CD4-positive, alpha-beta T cell treated with Interleukin-17A for 4 hours (primary cell): ENCODE results near the gene CALHM3.

ENCODE experiments used
- DNase-seq: peaks from one replicate; pipeline ENCODE4 v3.0.0-alpha.2; 2020; ENCODE audit warnings: mixed read lengths

CALHM3 gene

DNA sequence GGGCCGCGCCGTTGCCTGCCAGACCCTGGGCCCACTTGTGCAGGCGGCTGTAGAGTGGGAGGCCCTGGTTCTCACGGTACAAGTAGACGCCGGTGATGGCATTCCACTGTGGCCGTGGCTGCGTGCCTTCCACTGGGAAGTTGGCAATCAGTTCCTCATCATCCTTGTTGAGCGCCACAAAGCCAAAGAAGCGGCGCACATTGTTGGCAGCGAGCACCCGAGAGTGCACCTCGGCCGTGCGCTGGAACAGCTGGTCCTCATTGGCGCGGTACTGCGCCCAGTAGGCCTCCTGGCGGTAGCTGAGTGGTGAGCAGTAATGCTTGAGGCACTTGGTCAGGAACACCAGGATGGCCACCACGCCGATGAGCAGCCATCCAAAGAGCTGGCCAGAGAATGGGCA, 31.9 kb downstream of the CALHM3 start:
- no peak for DNase-seq

DNA sequence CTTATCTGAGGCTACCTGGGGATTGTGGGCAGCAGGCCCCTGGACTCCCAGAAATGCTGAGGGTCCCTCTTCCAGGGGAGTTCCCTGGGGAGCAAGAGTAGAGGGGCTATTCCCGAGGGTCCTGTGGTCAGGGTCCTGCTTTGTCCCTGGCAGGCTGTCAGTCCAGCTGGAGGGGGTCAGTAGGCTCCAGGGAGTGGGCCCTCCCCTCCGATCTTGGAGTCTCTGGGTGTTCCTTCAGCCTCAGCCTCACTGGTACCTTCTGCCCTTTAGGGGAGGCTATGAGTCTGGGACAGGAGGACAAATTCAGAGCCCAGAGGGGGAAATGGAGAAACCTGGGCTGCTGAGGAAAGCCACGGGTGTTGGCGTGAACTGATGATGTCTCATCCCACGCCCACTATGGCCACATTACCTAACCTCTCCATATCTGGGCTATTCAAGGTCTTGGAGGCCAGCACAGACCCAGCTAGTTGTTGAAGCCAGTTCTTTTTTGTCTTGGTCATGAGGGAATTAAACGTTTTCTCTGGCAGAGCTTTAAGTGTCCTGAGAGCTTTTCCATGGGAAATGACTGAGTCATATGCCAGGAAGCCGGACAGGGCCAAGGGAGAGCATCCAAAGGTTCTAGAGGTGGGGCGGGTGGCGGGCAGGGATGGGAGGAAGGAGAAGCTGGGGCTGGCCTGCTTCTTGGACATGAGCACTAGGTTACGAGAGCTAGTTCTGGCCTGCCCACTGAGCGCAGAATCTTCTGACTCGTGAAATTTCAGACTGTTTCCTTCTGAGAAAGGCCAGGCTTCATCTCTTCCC, 33.1 kb downstream of the CALHM3 start:
- DNase-seq = no peak

- no peak for DNase-seq
Measured at GRCh38 chr10:103445366-103445765, 33.7 kb downstream of the CALHM3 start.

- no peak for DNase-seq
Measured at GRCh38 chr10:103444478-103444877, 34.6 kb downstream of the CALHM3 start.

DNA sequence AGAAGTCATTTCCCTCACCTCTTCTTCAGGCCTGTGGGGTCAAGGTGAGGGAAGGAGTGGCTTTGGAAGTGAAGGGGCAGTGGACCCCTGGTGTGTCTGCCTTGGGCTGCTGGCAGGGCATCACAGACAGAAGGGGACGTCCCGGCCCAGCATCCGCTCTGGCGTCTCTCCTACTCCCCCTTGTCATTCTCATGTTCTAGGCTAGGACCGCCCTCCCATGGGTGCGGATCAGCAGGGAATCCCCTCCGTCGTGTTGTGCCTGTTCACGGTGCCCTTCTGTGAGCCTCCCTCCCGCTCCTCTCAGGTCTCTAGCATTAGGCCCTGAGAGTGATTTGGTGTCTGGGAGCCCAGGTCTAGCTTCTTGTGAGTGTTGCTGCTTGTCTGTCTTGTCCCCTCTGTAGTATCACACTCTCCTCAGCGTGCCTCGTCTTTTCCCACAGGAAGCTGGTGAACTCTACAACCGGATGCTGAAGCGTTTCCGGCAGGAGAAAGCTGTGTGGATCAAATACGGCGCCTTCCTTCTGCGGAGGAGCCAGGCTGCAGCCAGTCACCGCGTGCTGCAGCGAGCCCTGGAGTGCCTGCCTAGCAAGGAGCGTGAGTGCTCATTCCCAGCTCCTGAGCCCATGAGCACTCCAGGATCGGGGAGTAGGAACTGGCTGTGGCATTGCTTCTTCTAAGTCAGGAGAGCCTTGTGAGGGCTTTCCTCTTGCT, 35.4 kb downstream of the CALHM3 start:
- DNase-seq = no peak

DNA sequence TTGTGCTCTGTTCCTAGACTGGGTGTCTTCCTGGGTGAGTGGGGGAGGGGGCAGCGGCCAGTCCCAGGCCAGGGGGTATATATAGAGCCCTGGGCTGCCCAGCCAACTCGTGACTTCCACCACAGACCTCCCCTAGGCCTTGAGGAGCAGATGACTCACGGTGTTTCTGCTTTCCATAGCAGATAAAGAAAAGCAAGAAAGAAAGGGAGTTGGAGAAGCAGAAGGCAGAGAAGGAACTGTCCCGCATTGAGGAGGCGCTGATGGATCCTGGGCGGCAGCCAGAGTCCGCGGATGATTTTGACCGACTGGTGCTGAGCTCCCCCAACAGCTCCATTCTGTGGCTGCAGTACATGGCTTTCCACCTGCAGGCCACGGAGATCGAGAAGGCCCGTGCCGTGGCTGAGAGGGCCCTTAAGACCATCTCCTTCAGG, 37.0 kb downstream of the CALHM3 start:
- DNase-seq = no peak

DNA sequence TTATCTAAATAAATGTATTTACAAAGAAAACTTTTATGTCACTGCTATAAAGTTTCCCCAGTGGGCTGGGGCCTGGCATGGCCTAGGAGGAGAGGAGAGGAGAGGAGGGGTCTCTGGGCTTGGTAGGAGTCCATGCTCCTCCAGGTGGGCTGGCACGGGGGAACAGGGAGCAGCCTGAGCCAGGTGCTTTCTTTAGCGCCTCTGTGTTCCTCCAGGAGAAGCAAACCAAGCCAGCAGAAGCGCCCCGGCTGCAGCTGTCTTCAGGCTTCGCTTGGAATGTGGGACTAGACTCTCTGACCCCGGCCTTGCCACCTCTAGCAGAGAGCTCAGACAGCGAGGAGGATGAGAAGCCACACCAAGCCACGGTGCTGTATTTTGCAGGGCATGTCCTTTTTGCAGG, 37.4 kb downstream of the CALHM3 start:
- no peak for DNase-seq

DNA sequence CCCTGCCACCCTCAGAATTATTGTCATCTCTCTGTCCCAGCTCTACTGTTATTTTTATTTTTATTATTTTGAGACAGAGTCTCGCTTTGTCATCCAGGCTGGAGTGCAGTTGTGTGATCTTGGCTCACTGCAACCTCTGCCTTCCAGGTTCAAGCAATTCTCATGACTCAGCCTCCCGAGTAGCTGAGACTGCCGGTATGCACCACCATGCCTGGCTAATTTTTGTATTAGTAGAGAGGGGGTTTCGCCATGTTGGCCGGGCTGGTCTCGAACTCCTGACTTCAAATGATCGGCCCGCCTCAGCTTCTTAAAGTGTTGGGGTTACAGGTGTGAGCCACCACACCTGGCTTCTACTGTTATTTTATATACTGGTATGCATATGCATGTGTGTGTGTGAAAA, 37.8 kb downstream of the CALHM3 start:
- no peak for DNase-seq

GRCh38 chr10:103440416-103440815, 38.6 kb downstream of the CALHM3 start:
- no peak for DNase-seq

- DNase-seq = no peak
Measured at GRCh38 chr10:103439776-103440175, 39.3 kb downstream of the CALHM3 start.

- no peak for DNase-seq
Measured at GRCh38 chr10:103433858-103434257, 45.2 kb downstream of the CALHM3 start.

GRCh38 chr10:103431902-103432301, 47.1 kb downstream of the CALHM3 start:
- DNase-seq = no peak

DNA sequence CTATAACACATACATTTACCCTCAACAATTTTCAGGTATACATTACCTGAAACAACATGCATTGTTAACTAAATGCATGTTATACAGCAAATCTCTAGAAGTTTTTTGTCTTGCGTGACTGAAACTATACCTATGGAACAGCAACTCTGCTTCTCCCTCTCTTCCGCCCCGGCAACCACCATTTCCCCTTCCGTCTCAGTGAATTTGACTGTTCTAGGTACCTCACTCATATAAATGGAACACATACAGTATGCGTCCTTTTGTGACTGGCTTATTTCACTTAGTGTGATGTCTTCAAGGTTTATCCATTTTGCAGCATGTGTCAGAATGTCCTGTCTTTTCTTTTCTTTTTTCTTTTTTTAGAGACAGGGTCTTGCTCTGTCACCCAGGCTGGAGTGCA, 49.4 kb downstream of the CALHM3 start:
- DNase-seq = peak; percentile 46

GRCh38 chr10:103428989-103429643, 49.9 kb downstream of the CALHM3 start:
- DNase-seq = no peak

DNA sequence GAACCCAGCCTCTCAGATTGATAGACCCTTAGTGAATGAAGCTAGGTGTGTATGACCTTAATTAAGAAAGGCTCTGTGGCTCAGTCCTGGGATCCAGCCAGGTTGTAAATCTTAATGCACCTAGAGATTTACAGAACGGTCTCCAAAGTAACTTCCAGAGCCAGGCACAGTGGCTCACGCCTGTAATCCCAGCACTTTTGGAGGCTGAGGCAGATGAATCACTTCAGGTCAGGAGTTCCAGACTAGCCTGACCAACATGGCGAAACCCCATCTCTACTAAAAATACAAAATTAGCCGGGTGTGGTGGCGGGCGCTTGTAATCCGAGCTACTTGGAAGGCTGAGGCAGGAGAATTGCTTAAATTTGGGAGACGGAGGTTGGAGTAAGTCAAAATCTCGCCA, 51.2 kb downstream of the CALHM3 start:
- DNase-seq = no peak

DNA sequence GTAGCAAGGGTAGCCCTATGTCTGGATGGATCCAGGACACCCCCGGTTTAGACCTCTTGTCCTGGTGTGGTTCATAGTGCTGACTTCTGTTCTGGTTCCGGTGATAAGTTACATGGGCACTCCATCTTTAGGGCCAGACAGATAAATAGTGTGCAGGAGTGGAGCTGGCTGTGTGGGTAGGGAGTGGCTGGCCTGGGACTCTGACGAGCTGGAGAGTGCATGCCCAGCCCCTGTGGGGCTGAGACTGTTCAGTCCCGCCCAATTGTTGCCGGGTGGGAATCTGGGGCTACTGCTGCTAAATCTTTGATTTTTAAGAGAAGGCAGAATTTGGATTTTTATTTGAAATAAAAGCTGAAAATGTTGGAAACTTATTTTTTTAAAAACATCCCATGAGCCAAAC, 55.3 kb downstream of the CALHM3 start:
- DNase-seq = no peak
